HepG2 (cell line): ENCODE results near the gene GPM6B. TPM values are rescaled to one million over a fixed set of nuclear protein-coding genes. Genes with fewer than 3 reads are reported as not detected.

Experiments used
- DMAP1 ChIP-seq: IDR thresholded peaks from 2 replicates; pipeline ENCODE4 v1.6.1; 2016
- polyA plus RNA-seq, 8 experiments: library from polyadenylated mRNA; depleted of rRNA in 3 of 8; stranded (reverse) in 7 of 8; unstranded in 1 of 8; fragments of >200 nt; fragmentation: Illumina TruSeq in 4 of 8; extraction: Trizol in 4 of 8; gene quantifications; 2 replicates each; pipeline versions ENCODE4 v1.2.1 to v1.2.3, GENCODE V29; 2011 to 2016; ENCODE audit warnings: low read depth in 4 of 8, missing spikeins in 1 of 8, mixed read lengths in 1 of 8; ENCODE audit not compliant: insufficient read depth in 1 of 8
- total RNA-seq, 5 experiments: library from RNA; depleted of rRNA; stranded (reverse); fragments of >200 nt; fragmentation: Illumina TruSeq; extraction: Trizol; gene quantifications; 2 replicates each; pipeline ENCODE4 v1.2.3, GENCODE V29; 2016; ENCODE audit warnings: low read depth in 1 of 5
- TF ChIP-seq, protein P1 (sequence below), 2 experiments: fragments of 450-650 bp in 1 of 2; sonication (generic) in 1 of 2; formaldehyde crosslinking in 1 of 2; IDR thresholded peaks; 2 replicates each; pipeline versions ENCODE4 v1.6.1 to v1.8.0; 2016 to 2022; ENCODE audit warnings: antibody characterized with exemption in 1 of 2, mild to moderate bottlenecking in 1 of 2, missing genetic modification reagents in 1 of 2

Gene GPM6B
- total and polyA plus RNA-seq, 2 of the 13 experiments (the other 11 are each of a cell fraction or from before 2014, with no cell fraction given): not detected

DNA sequence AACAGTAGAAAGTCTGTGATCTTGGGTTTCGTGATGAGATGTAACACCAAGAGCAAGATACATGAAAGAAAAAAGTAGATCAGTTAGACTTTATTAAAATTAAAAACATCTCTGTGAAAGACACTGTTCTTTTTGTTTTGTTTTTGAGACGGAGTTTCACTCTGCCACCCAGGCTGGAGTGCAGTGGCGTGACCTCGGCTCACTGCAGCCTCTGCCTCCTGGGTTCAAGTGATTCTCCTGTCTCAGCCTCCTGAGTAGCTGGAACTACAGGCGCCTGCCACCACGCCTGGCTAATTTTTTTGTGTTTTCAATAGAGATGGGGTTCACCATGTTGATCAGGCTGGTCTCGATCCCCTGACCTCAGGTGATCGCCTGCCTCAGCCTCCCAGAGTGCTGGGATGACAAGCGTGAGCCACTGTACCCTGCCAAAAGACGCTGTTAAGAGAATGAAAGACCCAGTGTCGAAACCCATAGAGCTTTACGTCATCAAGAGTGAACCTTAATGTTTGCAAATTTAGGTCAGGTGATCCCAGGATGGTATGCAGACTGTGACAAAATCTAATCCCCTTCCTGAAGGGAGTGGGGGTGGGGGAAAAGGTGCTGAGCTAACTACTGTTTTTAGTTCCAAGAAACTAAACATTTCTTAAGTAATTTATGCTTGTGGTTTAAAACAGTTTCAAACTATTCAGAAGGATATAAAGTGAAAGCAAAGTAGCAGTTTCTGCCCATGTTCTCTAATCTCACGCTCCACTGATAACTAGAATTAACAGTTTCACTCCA, 74.3 kb downstream of the GPM6B start (continued):
- TF ChIP-seq, protein P1, sequence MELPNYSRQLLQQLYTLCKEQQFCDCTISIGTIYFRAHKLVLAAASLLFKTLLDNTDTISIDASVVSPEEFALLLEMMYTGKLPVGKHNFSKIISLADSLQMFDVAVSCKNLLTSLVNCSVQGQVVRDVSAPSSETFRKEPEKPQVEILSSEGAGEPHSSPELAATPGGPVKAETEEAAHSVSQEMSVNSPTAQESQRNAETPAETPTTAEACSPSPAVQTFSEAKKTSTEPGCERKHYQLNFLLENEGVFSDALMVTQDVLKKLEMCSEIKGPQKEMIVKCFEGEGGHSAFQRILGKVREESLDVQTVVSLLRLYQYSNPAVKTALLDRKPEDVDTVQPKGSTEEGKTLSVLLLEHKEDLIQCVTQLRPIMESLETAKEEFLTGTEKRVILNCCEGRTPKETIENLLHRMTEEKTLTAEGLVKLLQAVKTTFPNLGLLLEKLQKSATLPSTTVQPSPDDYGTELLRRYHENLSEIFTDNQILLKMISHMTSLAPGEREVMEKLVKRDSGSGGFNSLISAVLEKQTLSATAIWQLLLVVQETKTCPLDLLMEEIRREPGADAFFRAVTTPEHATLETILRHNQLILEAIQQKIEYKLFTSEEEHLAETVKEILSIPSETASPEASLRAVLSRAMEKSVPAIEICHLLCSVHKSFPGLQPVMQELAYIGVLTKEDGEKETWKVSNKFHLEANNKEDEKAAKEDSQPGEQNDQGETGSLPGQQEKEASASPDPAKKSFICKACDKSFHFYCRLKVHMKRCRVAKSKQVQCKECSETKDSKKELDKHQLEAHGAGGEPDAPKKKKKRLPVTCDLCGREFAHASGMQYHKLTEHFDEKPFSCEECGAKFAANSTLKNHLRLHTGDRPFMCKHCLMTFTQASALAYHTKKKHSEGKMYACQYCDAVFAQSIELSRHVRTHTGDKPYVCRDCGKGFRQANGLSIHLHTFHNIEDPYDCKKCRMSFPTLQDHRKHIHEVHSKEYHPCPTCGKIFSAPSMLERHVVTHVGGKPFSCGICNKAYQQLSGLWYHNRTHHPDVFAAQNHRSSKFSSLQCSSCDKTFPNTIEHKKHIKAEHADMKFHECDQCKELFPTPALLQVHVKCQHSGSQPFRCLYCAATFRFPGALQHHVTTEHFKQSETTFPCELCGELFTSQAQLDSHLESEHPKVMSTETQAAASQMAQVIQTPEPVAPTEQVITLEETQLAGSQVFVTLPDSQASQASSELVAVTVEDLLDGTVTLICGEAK (IDR thresholded peaks at IDR 0.05): no peak
- TF ChIP-seq, protein P1 (CRISPR knock-in tag; IDR thresholded peaks at IDR 0.05): no peak
- TF ChIP-seq DMAP1 (CRISPR knock-in tag): no peak
- TF ChIP-seq, all 625 proteins: peak for 0
